ENCODE data around the gene ZBTB17. TPM values are rescaled to one million over a fixed set of nuclear protein-coding genes. Genes with fewer than 3 reads are reported as not detected.

Gene ZBTB17
- total and polyA plus RNA-seq, 2 experiments from 2014 or later, result 21.9 to 26.6 TPM

DNA sequence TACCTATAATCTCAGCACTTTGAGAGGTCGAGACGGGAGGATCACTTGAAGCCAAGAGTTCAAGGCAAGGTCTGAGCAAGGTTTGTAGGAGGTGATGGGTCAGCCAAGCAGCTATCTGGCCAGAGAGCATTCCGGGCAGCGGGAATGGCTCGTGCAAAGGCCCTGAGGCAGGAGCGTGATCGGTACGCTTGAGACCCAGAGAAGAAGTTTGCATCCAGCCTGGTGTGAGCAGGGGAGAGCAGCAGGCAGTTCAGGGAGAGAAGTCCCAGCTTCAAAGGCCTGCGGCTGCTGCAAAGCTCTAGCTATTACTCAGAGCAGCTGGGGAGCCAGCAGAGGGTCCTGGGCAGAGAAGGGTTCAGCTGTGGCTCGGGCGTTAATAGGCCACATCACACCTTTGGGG is 23.0 kb upstream of the ZBTB17 start (continued):
- no peak for TF ChIP-seq ZNF462 (CRISPR knock-in tag; IDR thresholded peaks at IDR 0.05)
- TF ChIP-seq ZNF114 (CRISPR knock-in tag; IDR thresholded peaks at IDR 0.05), result no peak
- no peak for TF ChIP-seq EZH2 (IDR thresholded peaks at IDR 0.05; ENCODE audit: low read depth, unreplicated experiment)
- TF ChIP-seq EZH2phosphoT487 (IDR thresholded peaks at IDR 0.05; ENCODE audit: unreplicated experiment), result no peak
- no peak for TF ChIP-seq NANOG (IDR thresholded peaks at IDR 0.05; ENCODE audit: borderline replicate concordance)
- TF ChIP-seq, protein P1, sequence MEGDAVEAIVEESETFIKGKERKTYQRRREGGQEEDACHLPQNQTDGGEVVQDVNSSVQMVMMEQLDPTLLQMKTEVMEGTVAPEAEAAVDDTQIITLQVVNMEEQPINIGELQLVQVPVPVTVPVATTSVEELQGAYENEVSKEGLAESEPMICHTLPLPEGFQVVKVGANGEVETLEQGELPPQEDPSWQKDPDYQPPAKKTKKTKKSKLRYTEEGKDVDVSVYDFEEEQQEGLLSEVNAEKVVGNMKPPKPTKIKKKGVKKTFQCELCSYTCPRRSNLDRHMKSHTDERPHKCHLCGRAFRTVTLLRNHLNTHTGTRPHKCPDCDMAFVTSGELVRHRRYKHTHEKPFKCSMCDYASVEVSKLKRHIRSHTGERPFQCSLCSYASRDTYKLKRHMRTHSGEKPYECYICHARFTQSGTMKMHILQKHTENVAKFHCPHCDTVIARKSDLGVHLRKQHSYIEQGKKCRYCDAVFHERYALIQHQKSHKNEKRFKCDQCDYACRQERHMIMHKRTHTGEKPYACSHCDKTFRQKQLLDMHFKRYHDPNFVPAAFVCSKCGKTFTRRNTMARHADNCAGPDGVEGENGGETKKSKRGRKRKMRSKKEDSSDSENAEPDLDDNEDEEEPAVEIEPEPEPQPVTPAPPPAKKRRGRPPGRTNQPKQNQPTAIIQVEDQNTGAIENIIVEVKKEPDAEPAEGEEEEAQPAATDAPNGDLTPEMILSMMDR (conservative IDR thresholded peaks at IDR 0.05; ENCODE audit: low read depth in 2 of 2), result no peak
- TF ChIP-seq, protein P2, sequence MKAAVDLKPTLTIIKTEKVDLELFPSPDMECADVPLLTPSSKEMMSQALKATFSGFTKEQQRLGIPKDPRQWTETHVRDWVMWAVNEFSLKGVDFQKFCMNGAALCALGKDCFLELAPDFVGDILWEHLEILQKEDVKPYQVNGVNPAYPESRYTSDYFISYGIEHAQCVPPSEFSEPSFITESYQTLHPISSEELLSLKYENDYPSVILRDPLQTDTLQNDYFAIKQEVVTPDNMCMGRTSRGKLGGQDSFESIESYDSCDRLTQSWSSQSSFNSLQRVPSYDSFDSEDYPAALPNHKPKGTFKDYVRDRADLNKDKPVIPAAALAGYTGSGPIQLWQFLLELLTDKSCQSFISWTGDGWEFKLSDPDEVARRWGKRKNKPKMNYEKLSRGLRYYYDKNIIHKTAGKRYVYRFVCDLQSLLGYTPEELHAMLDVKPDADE (IDR thresholded peaks at IDR 0.05), result no peak
- TF ChIP-seq JUNB (IDR thresholded peaks at IDR 0.05; ENCODE audit: unreplicated experiment), result no peak
- no peak for TF ChIP-seq CREB1 (CRISPR knock-in tag; IDR thresholded peaks at IDR 0.05; ENCODE audit: low read depth)

Data from GM23338 (cell line).